PFSK-1 (cell line): ENCODE measurements around the gene LRRC4B.

Experiments
- POLR2AphosphoS5 ChIP-seq: IDR thresholded peaks from 2 replicates; pipeline ENCODE4 v1.6.1; 2012; ENCODE audit warnings: low read depth, mild to moderate bottlenecking, control low read depth, low read length, moderate library complexity
- SIN3A ChIP-seq: IDR thresholded peaks from 2 replicates; pipeline ENCODE4 v1.6.1; 2012; ENCODE audit warnings: mild to moderate bottlenecking, low read length, moderate library complexity, borderline replicate concordance; ENCODE audit not compliant: insufficient read depth

GRCh38 chr19:50531171-50531612 is 37.0 kb downstream of the LRRC4B start:
- no peak for TF ChIP-seq POLR2AphosphoS5
- no peak for TF ChIP-seq SIN3A
